ENCODE measurements around the gene NAA25. TPM values are rescaled to one million over a fixed set of nuclear protein-coding genes. Genes with fewer than 3 reads are reported as not detected.

Gene NAA25
- total and polyA plus RNA-seq, 4 donors = 6.2 to 38.5 (median 19.4) TPM

DNA sequence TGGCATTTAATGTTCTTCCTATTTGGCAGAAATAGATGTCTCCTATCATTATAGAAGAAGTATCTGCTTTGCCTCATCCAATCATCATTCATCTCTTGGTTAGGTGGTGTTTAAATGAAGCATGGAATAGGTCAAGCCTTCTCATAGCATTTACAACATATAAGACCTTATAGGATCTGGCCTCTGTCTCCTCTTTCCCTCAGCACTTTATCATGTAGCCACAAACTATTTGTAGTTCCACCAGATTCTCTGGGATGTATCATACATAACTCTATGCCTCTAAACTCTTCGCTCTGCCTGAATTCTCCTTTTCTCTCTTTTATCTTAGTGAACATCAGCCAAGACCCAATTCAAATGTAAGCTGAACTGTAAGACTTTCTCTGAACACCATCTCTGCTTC is 20.7 kb downstream of the NAA25 start:
- Histone ChIP-seq H3K4me3 (no peak overlapping the region), H3K27ac (ENCODE audit: low read depth in 1 of 2, low read length in 1 of 2) (no peak overlapping the region), H3K4me1 (ENCODE audit: control insufficient read depth in 5 of 5, insufficient read depth in 5 of 5, low read length in 5 of 5) (no peaks in the 10 kb centered on the region), H3K27me3 (ENCODE audit: control insufficient read depth in 3 of 3, insufficient read depth in 3 of 3, low read length in 2 of 3) (no peaks in the 10 kb centered on the region), H3K9me3 (ENCODE audit: control insufficient read depth in 4 of 4, insufficient read depth in 3 of 4, low read length in 3 of 4) (no peaks in the 10 kb centered on the region), H3K36me3 (ENCODE audit: control insufficient read depth in 4 of 4, insufficient read depth in 4 of 4, low read length in 4 of 4) (peaks cover 15 to 24% (median 21%) of the 10 kb centered on the region in 4 donors), H3K9ac (ENCODE audit: insufficient read depth in 1 of 2, low read length in 2 of 2) (no peak overlapping the region)
- 97 to 100% methylated on average over 1 of the region's 1 CpG for WGBS, 2 donors
- no peak for DNase-seq
- no peak for ATAC-seq (ENCODE audit: insufficient read depth, low FRiP score)
- TF ChIP-seq, protein P1, sequence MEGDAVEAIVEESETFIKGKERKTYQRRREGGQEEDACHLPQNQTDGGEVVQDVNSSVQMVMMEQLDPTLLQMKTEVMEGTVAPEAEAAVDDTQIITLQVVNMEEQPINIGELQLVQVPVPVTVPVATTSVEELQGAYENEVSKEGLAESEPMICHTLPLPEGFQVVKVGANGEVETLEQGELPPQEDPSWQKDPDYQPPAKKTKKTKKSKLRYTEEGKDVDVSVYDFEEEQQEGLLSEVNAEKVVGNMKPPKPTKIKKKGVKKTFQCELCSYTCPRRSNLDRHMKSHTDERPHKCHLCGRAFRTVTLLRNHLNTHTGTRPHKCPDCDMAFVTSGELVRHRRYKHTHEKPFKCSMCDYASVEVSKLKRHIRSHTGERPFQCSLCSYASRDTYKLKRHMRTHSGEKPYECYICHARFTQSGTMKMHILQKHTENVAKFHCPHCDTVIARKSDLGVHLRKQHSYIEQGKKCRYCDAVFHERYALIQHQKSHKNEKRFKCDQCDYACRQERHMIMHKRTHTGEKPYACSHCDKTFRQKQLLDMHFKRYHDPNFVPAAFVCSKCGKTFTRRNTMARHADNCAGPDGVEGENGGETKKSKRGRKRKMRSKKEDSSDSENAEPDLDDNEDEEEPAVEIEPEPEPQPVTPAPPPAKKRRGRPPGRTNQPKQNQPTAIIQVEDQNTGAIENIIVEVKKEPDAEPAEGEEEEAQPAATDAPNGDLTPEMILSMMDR (IDR thresholded peaks at IDR 0.05; ENCODE audit: control extremely low read depth, extremely low read depth) = no peak

DNA sequence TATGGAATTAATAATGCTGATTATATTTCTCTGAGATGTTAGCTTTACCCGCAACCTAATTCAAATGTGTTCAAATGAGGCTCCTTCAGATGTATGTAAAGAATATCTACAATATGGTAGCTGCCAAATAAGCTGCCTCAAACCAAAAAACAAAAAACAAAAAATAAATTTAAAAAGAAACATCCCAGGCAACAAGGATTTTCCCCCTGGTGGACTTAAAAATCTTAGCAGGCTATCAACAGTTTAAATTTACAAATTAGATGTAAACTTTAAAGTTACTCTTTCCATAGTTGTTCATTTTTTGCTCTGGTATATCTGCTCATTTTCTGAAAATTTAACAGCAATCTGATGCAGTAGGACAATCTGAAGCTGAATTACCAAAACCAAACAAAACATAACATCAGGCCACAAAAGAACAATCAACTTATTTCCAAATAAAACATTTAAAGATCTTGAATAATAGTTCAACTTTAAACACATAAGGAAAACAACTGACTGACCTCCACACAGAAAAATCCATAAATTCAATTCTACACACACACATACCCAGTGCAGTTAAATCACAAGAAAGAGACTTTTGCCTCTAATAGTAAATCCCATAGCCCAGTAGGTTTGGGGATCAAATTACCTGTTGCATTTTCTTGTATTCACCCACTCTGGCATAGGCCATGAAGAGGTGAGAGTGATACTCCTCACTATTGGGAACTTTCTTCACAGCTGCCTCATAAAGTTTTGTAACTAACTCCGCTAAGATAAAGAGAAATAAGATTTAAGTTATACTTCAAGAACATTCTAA is 21.3 kb downstream of the NAA25 start:
- Histone ChIP-seq H3K9ac (ENCODE audit: insufficient read depth in 1 of 2, low read length in 2 of 2) (no peak overlapping the region), H3K9me3 (ENCODE audit: control insufficient read depth in 4 of 4, insufficient read depth in 3 of 4, low read length in 3 of 4) (no peaks in the 10 kb centered on the region), H3K4me3 (no peak overlapping the region), H3K36me3 (ENCODE audit: control insufficient read depth in 4 of 4, insufficient read depth in 4 of 4, low read length in 4 of 4) (peaks cover 15 to 24% (median 20%) of the 10 kb centered on the region in 4 donors), H3K4me1 (ENCODE audit: control insufficient read depth in 5 of 5, insufficient read depth in 5 of 5, low read length in 5 of 5) (no peaks in the 10 kb centered on the region), H3K27me3 (ENCODE audit: control insufficient read depth in 3 of 3, insufficient read depth in 3 of 3, low read length in 2 of 3) (no peaks in the 10 kb centered on the region), H3K27ac (ENCODE audit: low read depth in 1 of 2, low read length in 1 of 2) (no peak overlapping the region)
- ATAC-seq (ENCODE audit: insufficient read depth, low FRiP score) = no peak
- DNase-seq = no peak
- 95% methylated on average over 2 of the region's 2 CpGs for WGBS, 2 donors
- TF ChIP-seq, protein P1 (IDR thresholded peaks at IDR 0.05; ENCODE audit: control extremely low read depth, extremely low read depth) = no peak

DNA sequence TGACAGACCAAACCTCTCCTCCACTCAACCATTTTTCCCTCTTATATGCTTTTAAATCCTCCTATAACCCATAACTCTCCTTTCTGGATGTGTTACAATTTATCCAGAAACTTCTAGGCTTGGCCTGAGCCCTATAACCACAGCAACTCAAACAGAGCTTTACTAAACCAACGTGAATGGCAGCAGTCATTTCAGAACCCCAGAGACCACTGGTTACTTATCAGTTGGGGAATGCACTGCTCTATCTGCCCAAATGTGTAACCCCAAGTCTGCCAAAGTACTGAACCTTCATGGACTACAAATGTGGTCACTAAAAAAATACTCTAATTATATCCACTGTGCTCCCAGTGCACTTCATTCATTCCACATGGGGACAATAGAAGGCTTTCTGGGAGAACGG is 42.0 kb downstream of the NAA25 start:
- Histone ChIP-seq H3K9ac (ENCODE audit: insufficient read depth in 1 of 2, low read length in 2 of 2) (no peak overlapping the region), H3K36me3 (ENCODE audit: control insufficient read depth in 4 of 4, insufficient read depth in 4 of 4, low read length in 4 of 4) (peaks cover 28 to 42% (median 39%) of the 10 kb centered on the region in 4 donors), H3K4me3 (no peak overlapping the region), H3K4me1 (ENCODE audit: control insufficient read depth in 5 of 5, insufficient read depth in 5 of 5, low read length in 5 of 5) (no peaks in the 10 kb centered on the region), H3K9me3 (ENCODE audit: control insufficient read depth in 4 of 4, insufficient read depth in 3 of 4, low read length in 3 of 4) (no peaks in the 10 kb centered on the region), H3K27ac (ENCODE audit: low read depth in 1 of 2, low read length in 1 of 2) (peak overlapping the region in 1 of 2 donors; percentile 39), H3K27me3 (ENCODE audit: control insufficient read depth in 3 of 3, insufficient read depth in 3 of 3, low read length in 2 of 3) (no peaks in the 10 kb centered on the region)
- ATAC-seq (ENCODE audit: insufficient read depth, low FRiP score) (no peak), DNase-seq (no peak)
- 92 to 96% methylated on average over 2 of the region's 2 CpGs for WGBS, 2 donors
- TF ChIP-seq, protein P1 (IDR thresholded peaks at IDR 0.05; ENCODE audit: control extremely low read depth, extremely low read depth) = no peak
